ENCODE results near the gene KRT16. TPM values are rescaled to one million over a fixed set of nuclear protein-coding genes. Genes with fewer than 3 reads are reported as not detected.

KRT16 gene
- total RNA-seq, 1 experiment from 2014 or later = 0.61 TPM

- POLR2A ChIA-PET = no interaction called here
- BruUV-seq (replicated peaks) = no TSS peak
- no peak overlapping the region for H3K4me2 ChIP-seq (ENCODE audit: low read length)
- CTCF ChIA-PET = no interaction called here
- H3K27ac ChIP-seq (ENCODE audit: low read depth, low read length) = no peak overlapping the region
- DNase-seq (ENCODE audit: low read depth, low spot score) (no peak), ATAC-seq (no peak)
- no peak overlapping the region for H2AFZ ChIP-seq (ENCODE audit: low read depth, low read length, poor library complexity, severe bottlenecking)
- H3K36me3 ChIP-seq (ENCODE audit: control insufficient read depth in 1 of 2, insufficient read depth in 2 of 2, low read length in 2 of 2) = no peaks in the 10 kb centered on the region
- no peaks in the 10 kb centered on the region for H3K4me1 ChIP-seq (ENCODE audit: control insufficient read depth in 1 of 2, insufficient read depth in 2 of 2, low read length in 2 of 2)
- H3K9ac ChIP-seq (ENCODE audit: low read length) = no peak overlapping the region
- no peak overlapping the region for H3K4me3 ChIP-seq (replicated peaks in 1 of 2; ENCODE audit: low read depth in 1 of 2, low read length in 2 of 2)
- RAD21 ChIA-PET (ENCODE audit: low non-redundant PET in 1 of 2, low total read pairs in 2 of 2, uncharacterized antibody in 2 of 2, unreplicated experiment in 2 of 2) = no interaction called here
- no peaks in the 10 kb centered on the region for H3K9me2 ChIP-seq (ENCODE audit: insufficient read depth)
- no peaks in the 10 kb centered on the region for H3K9me3 ChIP-seq (ENCODE audit: control insufficient read depth in 1 of 2, insufficient read depth in 1 of 2, low read depth in 1 of 2, low read length in 2 of 2)
- no peaks in the 10 kb centered on the region for H4K20me1 ChIP-seq (ENCODE audit: insufficient read depth)
- intact Hi-C loops (cut with micrococcal nuclease) = no loop called here
- TF ChIP-seq CBX3 (IDR thresholded peaks at IDR 0.05; ENCODE audit: low read depth) = no peak
- no peaks in the 10 kb centered on the region for H3K79me2 ChIP-seq (ENCODE audit: insufficient read depth, low read length)
- H3K27me3 ChIP-seq (ENCODE audit: insufficient read depth, low read length) = no peaks in the 10 kb centered on the region
These were observed 21.1 kb upstream of the KRT16 start for GRCh38 chr17:41633556-41634199.

DNA sequence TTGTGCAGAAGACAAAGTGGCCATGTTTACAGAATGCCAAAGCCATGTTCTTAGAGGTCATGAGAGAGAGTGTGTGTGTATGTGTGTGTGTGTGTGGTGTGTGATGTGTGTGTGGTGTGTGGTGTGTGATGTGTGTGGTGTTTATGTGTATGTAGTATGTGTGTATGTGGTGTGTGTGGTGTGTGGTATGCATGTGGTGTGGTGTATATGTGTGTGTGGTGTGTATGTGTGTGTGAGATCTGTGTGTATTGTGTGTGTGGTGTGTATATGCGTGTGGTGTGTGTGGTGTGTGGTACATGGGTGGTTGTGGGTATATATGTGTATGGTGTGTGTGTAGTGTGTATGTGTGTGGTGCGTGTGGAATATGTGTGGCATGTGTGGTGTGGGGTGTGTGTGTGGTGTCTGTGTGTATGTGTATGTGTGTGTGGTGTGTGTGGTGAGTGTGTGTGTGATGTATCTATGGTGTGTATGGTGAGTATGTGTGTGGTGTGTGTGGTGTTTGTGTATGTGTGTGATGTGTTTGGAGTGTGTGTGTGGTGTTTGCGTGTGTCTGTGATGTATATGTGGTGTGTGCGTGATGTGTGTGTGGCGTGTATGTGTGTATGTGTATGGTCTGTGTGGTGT is 20.0 kb upstream of the KRT16 start:
- H3K4me2 ChIP-seq (ENCODE audit: low read length) = no peak overlapping the region
- H3K4me3 ChIP-seq (replicated peaks in 1 of 2; ENCODE audit: low read depth in 1 of 2, low read length in 2 of 2) = no peak overlapping the region
- ChIA-PET CTCF (no interaction called here), POLR2A (no interaction called here), RAD21 (ENCODE audit: low non-redundant PET in 1 of 2, low total read pairs in 2 of 2, uncharacterized antibody in 2 of 2, unreplicated experiment in 2 of 2) (no interaction called here)
- H3K79me2 ChIP-seq (ENCODE audit: insufficient read depth, low read length) = no peaks in the 10 kb centered on the region
- intact Hi-C loops (cut with micrococcal nuclease) = no loop called here
- no TSS peak for BruUV-seq (replicated peaks)
- no peak overlapping the region for H3K9ac ChIP-seq (ENCODE audit: low read length)
- no peak overlapping the region for H3K27ac ChIP-seq (ENCODE audit: low read depth, low read length)
- no peaks in the 10 kb centered on the region for H3K9me3 ChIP-seq (ENCODE audit: control insufficient read depth in 1 of 2, insufficient read depth in 1 of 2, low read depth in 1 of 2, low read length in 2 of 2)
- no peak overlapping the region for H2AFZ ChIP-seq (ENCODE audit: low read depth, low read length, poor library complexity, severe bottlenecking)
- H3K27me3 ChIP-seq (ENCODE audit: insufficient read depth, low read length) = no peaks in the 10 kb centered on the region
- no peaks in the 10 kb centered on the region for H3K9me2 ChIP-seq (ENCODE audit: insufficient read depth)
- ATAC-seq (no peak), DNase-seq (ENCODE audit: low read depth, low spot score) (no peak)
- no peaks in the 10 kb centered on the region for H3K4me1 ChIP-seq (ENCODE audit: control insufficient read depth in 1 of 2, insufficient read depth in 2 of 2, low read length in 2 of 2)
- no peaks in the 10 kb centered on the region for H4K20me1 ChIP-seq (ENCODE audit: insufficient read depth)
- TF ChIP-seq SP1 (IDR thresholded peaks at IDR 0.05; ENCODE audit: low read depth) (no peak), RAD21 (IDR thresholded peaks at IDR 0.05; ENCODE audit: low read depth) (no peak)
- H3K36me3 ChIP-seq (ENCODE audit: control insufficient read depth in 1 of 2, insufficient read depth in 2 of 2, low read length in 2 of 2) = no peaks in the 10 kb centered on the region
